Measurements from ENCODE around the gene LRRC41.
"Not testable (repeated sequence)": the region's sequence is repeated elsewhere in the genome, so short reads cannot be mapped to it uniquely, and the experiment has no call there.

The LRRC41 gene

DNA sequence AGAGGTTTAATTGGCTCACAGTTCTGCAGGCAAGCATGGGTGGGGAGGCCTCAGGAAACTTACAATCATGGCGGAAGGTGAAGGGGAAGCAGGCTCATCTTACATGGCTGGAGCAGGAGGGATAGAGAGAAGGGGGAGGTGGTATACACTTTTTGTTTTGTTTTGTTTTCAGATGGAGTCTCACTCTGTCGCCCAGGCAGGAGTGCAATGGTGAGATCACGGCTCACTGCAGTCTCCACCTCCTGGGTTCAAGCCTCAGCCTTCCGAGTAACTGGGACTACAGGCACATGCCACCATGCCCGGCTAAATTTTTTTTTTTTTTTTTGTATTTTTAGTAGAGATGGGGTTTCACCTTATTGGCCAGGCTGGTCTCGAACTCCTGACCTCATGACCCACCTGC, 18.8 kb upstream of the LRRC41 start:
- H3K9me3 ChIP-seq (ENCODE audit: control insufficient read depth, insufficient read depth, low read depth, low read length); H3K4me3 ChIP-seq (ENCODE audit: low read depth, low read length); POLR2A ChIA-PET; H3K4me1 ChIP-seq (ENCODE audit: control insufficient read depth, insufficient read depth, low read length); H3K36me3 ChIP-seq (ENCODE audit: control insufficient read depth in 2 of 2, insufficient read depth in 1 of 2, low read length in 2 of 2); CTCF ChIA-PET; H3K27ac ChIP-seq (ENCODE audit: extremely low read depth, low read depth, low read length): not testable (repeated sequence)

GRCh38 chr1:46319960-46320914, 16.8 kb upstream of the LRRC41 start:
- H3K4me1 ChIP-seq (ENCODE audit: control insufficient read depth, insufficient read depth, low read length); H3K4me3 ChIP-seq (ENCODE audit: low read depth, low read length); H3K9me3 ChIP-seq (ENCODE audit: control insufficient read depth, insufficient read depth, low read depth, low read length); POLR2A ChIA-PET; H3K27ac ChIP-seq (ENCODE audit: extremely low read depth, low read depth, low read length): not testable (repeated sequence)
- CTCF ChIA-PET: interaction anchor here (0.7 kb wide), 1 partner anchor 13 kb away, joined by 3 read pairs; no protein-coding TSS in a partner anchor
- peaks cover 16 to 22% of the 10 kb centered on the region in 2 experiments; a peak in 2 of 3 replicates for H3K36me3 ChIP-seq (ENCODE audit: control insufficient read depth in 2 of 2, insufficient read depth in 1 of 2, low read length in 2 of 2)

DNA sequence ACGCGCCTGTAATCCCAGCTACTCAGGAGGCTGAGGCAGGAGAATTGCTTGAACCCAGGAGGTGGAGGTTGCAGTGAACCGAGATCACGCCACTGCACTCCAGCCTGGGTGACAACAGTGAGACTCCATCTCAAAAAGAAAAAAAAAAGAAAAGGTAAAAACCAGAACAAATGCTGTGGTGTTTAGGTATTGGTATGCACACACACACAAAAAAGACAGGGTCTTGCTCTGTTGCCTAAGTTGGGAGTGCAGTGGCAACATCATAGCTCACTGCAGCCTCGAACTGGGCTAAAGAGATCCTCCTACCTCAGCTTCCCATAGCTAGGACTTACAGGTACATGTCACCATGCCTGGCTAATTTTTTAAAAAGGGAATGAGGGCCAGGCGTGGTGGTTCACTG, 15.9 kb upstream of the LRRC41 start:
- H3K27ac ChIP-seq (ENCODE audit: extremely low read depth, low read depth, low read length); H3K4me3 ChIP-seq (ENCODE audit: low read depth, low read length); POLR2A ChIA-PET; H3K9me3 ChIP-seq (ENCODE audit: control insufficient read depth, insufficient read depth, low read depth, low read length); H3K4me1 ChIP-seq (ENCODE audit: control insufficient read depth, insufficient read depth, low read length): not testable (repeated sequence)
- H3K36me3 ChIP-seq (ENCODE audit: control insufficient read depth in 2 of 2, insufficient read depth in 1 of 2, low read length in 2 of 2): peaks cover 18 to 30% of the 10 kb centered on the region in 2 experiments; a peak in 2 of 3 replicates
- CTCF ChIA-PET: interaction anchor here (0.7 kb wide), 1 partner anchor 14 kb away, joined by 3 read pairs; no protein-coding TSS in a partner anchor
- TF ChIP-seq ZNF600 (tag by site-specific recombination; IDR thresholded peaks at IDR 0.05): peak; percentile 53; the same call in 1 of the 2 replicates

DNA sequence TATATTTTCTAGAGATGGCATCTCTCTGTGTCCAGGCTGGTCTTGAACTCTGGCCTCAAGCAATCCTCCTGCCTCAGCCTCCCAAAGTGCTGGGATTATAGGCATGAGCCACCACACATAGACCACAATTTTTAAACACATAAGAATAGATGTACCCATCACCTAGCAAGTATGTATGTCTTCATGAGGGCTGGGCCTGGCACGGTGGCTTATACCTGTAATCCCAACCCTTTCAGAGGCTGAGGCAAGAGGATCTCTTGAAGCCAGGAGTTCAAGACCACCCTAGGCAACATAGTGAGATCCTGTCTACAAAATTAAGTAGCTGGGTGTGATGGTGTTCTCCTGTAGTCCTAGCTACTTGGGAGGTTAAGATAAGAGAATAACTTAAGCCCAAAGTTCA, 13.9 kb upstream of the LRRC41 start:
- no peaks in the 10 kb centered on the region for H3K4me1 ChIP-seq (ENCODE audit: control insufficient read depth, insufficient read depth, low read length)
- H3K36me3 ChIP-seq (ENCODE audit: control insufficient read depth in 2 of 2, insufficient read depth in 1 of 2, low read length in 2 of 2): peaks cover 36 to 49% of the 10 kb centered on the region in 2 experiments
- POLR2A ChIA-PET: interaction anchor here (1.5 to 1.6 kb wide), 2 partner anchors 14 to 23 kb away, joined by 6 read pairs; partner anchors contain the start of genes LRRC41, NSUN4 and UQCRH
- TF ChIP-seq ZNF621 (tag by site-specific recombination; IDR thresholded peaks at IDR 0.05) (no peak), ZNF19 (tag by site-specific recombination; IDR thresholded peaks at IDR 0.05; ENCODE audit: low read depth) (no peak), ZSCAN5A (tag by site-specific recombination; IDR thresholded peaks at IDR 0.05) (no peak), ZNF426 (tag by site-specific recombination; IDR thresholded peaks at IDR 0.05) (no peak), ZNF354C (tag by site-specific recombination; IDR thresholded peaks at IDR 0.05; ENCODE audit: borderline replicate concordance, low read depth) (no peak), ZNF585B (tag by site-specific recombination; IDR thresholded peaks at IDR 0.05) (no peak)
- H3K4me3 ChIP-seq (ENCODE audit: low read depth, low read length): no peak overlapping the region
- CTCF ChIA-PET: interaction anchor here (0.9 to 1.3 kb wide), 2 partner anchors 16 to 23 kb away, joined by 4 read pairs; no protein-coding TSS in a partner anchor
- no peak overlapping the region for H3K27ac ChIP-seq (ENCODE audit: extremely low read depth, low read depth, low read length)
- H3K9me3 ChIP-seq (ENCODE audit: control insufficient read depth, insufficient read depth, low read depth, low read length): no peaks in the 10 kb centered on the region

- H3K36me3 ChIP-seq (ENCODE audit: control insufficient read depth in 2 of 2, insufficient read depth in 1 of 2, low read length in 2 of 2): peaks cover 50 to 64% of the 10 kb centered on the region in 2 experiments
- ChIA-PET CTCF (interaction anchor here (0.6 kb wide), 1 partner anchor 801 kb away, joined by 3 read pairs; no protein-coding TSS in a partner anchor), POLR2A (interaction anchor here (0.6 to 1.1 kb wide), 2 partner anchors 13 to 31 kb away, joined by 3 to 4 read pairs; partner anchors contain the start of gene LRRC41)
- no peaks in the 10 kb centered on the region for H3K4me1 ChIP-seq (ENCODE audit: control insufficient read depth, insufficient read depth, low read length)
- TF ChIP-seq ZNF488 (tag by site-specific recombination; IDR thresholded peaks at IDR 0.05) (no peak), ZBTB20 (tag by site-specific recombination; IDR thresholded peaks at IDR 0.05) (no peak), PRDM10 (tag by site-specific recombination; IDR thresholded peaks at IDR 0.05) (peak; percentile 55; the same call in 1 of the 2 replicates), ZNF391 (tag by site-specific recombination; IDR thresholded peaks at IDR 0.05; ENCODE audit: borderline replicate concordance, low read depth) (no peak)
- no peak overlapping the region for H3K27ac ChIP-seq (ENCODE audit: extremely low read depth, low read depth, low read length)
- H3K9me3 ChIP-seq (ENCODE audit: control insufficient read depth, insufficient read depth, low read depth, low read length): no peaks in the 10 kb centered on the region
- H3K4me3 ChIP-seq (ENCODE audit: low read depth, low read length): no peak overlapping the region
These were observed 12.4 kb upstream of the LRRC41 start for GRCh38 chr1:46315669-46316403.

All from HEK293 (cell line).